Brain microvascular endothelial cell (primary cell): Measurements from ENCODE around the gene DNTT.

Experiments used
- DNase-seq: peaks from one replicate; pipeline ENCODE4 v3.0.0-alpha.2; 2020
- H3K27ac ChIP-seq: fragments of 250-450 bp; sonication (Bioruptor Pico); 2 replicates; pipeline ENCODE4 v1.5.1; 2020; ENCODE audit warnings: mild to moderate bottlenecking, moderate library complexity
- H3K27me3 ChIP-seq: fragments of 250-450 bp; sonication (Bioruptor Pico); replicated peaks from 2 replicates; pipeline ENCODE4 v1.5.1; 2020; ENCODE audit warnings: mild to moderate bottlenecking
- H3K36me3 ChIP-seq: fragments of 250-450 bp; sonication (Bioruptor Pico); replicated peaks from 2 replicates; pipeline ENCODE4 v1.5.1; 2020; ENCODE audit warnings: mild to moderate bottlenecking
- H3K4me3 ChIP-seq: 2 replicates; pipeline ENCODE4 v1.5.1; 2011; ENCODE audit warnings: low read depth, mild to moderate bottlenecking, control low read depth, low read length, moderate library complexity
- CTCF ChIP-seq: IDR thresholded peaks from 2 replicates; pipeline ENCODE4 v1.5.1; 2011; ENCODE audit warnings: low read depth, mild to moderate bottlenecking, moderate library complexity, low read length, control low read depth, inconsistent platforms; ENCODE audit errors: missing control alignments
- in situ Hi-C: cut with HindIII; loops from 2 replicates; pipeline ENCODE4 v1.10.0; 2017; ENCODE audit warnings: low sequenced_read_pairs, low pct_ligation_motif_present

Gene DNTT

GRCh38 chr10:96374639-96374984, 70.4 kb downstream of the DNTT start:
- TF ChIP-seq CTCF, result peak; percentile 11
- Histone ChIP-seq H3K4me3 (peak overlapping the region; percentile 49), H3K27me3 (no peaks in the 10 kb centered on the region), H3K36me3 (no peaks in the 10 kb centered on the region), H3K27ac (no peak overlapping the region)
- in situ Hi-C loops, result no loop called here
- DNase-seq, result no peak

GRCh38 chr10:96374985-96375830, 71.0 kb downstream of the DNTT start:
- DNase-seq, result peak; percentile 84
- no peaks in the 10 kb centered on the region for H3K36me3 ChIP-seq
- H3K27me3 ChIP-seq, result no peaks in the 10 kb centered on the region

GRCh38 chr10:96376483-96376882, 72.2 kb downstream of the DNTT start:
- Histone ChIP-seq H3K4me3 (no peak overlapping the region), H3K27ac (no peak overlapping the region), H3K27me3 (no peaks in the 10 kb centered on the region), H3K36me3 (no peaks in the 10 kb centered on the region)
- DNase-seq, result no peak
- no peak for TF ChIP-seq CTCF
- in situ Hi-C loops, result no loop called here

More at GRCh38 chr10:96374985-96375830, 71.0 kb downstream of the DNTT start:
- H3K27ac ChIP-seq, result no peak overlapping the region
- in situ Hi-C loops, result no loop called here
- peak; percentile 99 for TF ChIP-seq CTCF
- H3K4me3 ChIP-seq, result peak overlapping the region; percentile 49

GRCh38 chr10:96377816-96378294, 73.6 kb downstream of the DNTT start:
- peak; percentile 45 for DNase-seq
- H3K27ac ChIP-seq, result no peak overlapping the region
- no peak overlapping the region for H3K4me3 ChIP-seq
- H3K36me3 ChIP-seq, result no peaks in the 10 kb centered on the region
- no peaks in the 10 kb centered on the region for H3K27me3 ChIP-seq
- TF ChIP-seq CTCF, result no peak
- in situ Hi-C loops, result no loop called here

GRCh38 chr10:96378741-96379140, 74.5 kb downstream of the DNTT start:
- in situ Hi-C loops, result no loop called here
- no peak overlapping the region for H3K27ac ChIP-seq

More at GRCh38 chr10:96378741-96379140, 74.5 kb downstream of the DNTT start:
- no peak for TF ChIP-seq CTCF
- no peak overlapping the region for H3K4me3 ChIP-seq
- H3K36me3 ChIP-seq, result no peaks in the 10 kb centered on the region
- no peaks in the 10 kb centered on the region for H3K27me3 ChIP-seq
- no peak for DNase-seq
